ENCODE results near the gene ZNF580. TPM values are rescaled to one million over a fixed set of nuclear protein-coding genes. Genes with fewer than 3 reads are reported as not detected.

The ZNF580 gene
- total and polyA plus RNA-seq, 9 of the 15 experiments (the other 6 are each of a cell fraction or from before 2014, with no cell fraction given), result 2.3 to 47.4 (median 6.0) TPM

DNA sequence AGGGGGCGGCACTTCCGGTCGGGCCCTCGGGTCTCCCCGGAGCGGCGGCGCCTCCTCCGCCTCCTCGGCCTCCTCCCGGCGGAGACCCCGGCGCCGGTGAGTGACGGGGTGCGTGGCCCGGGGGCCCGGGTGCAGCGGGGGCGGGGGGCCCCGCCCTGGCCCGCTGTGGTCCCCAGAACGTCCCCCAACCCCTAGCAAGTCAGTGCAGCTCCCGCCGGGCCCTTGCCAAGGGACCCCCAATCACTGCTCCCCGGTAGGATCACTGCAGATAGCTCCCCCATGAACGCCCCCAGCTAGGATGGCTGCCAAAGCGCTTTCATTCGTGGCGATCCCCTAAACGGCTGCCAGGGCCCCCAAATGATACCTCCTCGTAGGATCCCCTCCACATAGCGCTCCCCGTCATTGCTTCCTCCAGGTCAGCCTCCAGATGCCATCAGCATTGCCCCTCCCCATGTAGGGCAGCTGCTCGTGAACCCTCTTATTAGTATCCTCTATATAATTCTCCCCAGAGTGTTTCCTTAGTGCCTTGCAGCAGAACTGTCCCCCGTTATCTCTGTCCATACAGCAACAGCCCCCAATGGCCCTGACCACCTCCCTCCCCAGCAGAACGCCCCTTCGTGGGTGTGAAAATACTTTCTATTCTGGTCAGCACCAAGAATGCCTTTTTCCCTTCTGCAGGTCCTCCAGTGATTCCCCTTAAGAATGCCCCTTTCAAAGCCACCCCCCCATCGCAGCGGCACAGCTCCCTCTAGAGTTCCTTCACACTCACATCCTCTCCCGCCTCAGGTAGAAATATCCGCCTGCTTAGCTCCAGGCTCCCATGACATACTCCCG lies 34.9 kb upstream of the ZNF580 start, which contains the start of gene ZNF865 (continued):
- TF ChIP-seq, protein P1, sequence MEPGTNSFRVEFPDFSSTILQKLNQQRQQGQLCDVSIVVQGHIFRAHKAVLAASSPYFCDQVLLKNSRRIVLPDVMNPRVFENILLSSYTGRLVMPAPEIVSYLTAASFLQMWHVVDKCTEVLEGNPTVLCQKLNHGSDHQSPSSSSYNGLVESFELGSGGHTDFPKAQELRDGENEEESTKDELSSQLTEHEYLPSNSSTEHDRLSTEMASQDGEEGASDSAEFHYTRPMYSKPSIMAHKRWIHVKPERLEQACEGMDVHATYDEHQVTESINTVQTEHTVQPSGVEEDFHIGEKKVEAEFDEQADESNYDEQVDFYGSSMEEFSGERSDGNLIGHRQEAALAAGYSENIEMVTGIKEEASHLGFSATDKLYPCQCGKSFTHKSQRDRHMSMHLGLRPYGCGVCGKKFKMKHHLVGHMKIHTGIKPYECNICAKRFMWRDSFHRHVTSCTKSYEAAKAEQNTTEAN (CRISPR knock-in tag; IDR thresholded peaks at IDR 0.05), result peak; percentile 69; the same call in 1 of the 2 replicates
- TF ChIP-seq ZBTB17 (CRISPR knock-in tag; IDR thresholded peaks at IDR 0.05) (no peak), CAMTA2 (CRISPR knock-in tag; conservative IDR thresholded peaks at IDR 0.05) (no peak), CTBP1 (IDR thresholded peaks at IDR 0.05; ENCODE audit: borderline replicate concordance) (peak; percentile 66), ARHGAP35 (IDR thresholded peaks at IDR 0.05; ENCODE audit: partially characterized antibody) (no peak), ZEB2 (IDR thresholded peaks at IDR 0.05) (peak; percentile 58; the same call in 1 of the 2 replicates), ZNF347 (CRISPR knock-in tag; IDR thresholded peaks at IDR 0.05; ENCODE audit: low read depth) (no peak), HNRNPK (IDR thresholded peaks at IDR 0.05; ENCODE audit: low read depth, low read length, poor library complexity, severe bottlenecking) (no peak), MCM5 (IDR thresholded peaks at IDR 0.05; ENCODE audit: low read depth) (no peak)
- TF ChIP-seq, protein P2, sequence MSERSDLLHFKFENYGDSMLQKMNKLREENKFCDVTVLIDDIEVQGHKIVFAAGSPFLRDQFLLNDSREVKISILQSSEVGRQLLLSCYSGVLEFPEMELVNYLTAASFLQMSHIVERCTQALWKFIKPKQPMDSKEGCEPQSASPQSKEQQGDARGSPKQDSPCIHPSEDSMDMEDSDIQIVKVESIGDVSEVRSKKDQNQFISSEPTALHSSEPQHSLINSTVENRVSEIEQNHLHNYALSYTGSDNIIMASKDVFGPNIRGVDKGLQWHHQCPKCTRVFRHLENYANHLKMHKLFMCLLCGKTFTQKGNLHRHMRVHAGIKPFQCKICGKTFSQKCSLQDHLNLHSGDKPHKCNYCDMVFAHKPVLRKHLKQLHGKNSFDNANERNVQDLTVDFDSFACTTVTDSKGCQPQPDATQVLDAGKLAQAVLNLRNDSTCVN (CRISPR knock-in tag; IDR thresholded peaks at IDR 0.05), result no peak
- TF ChIP-seq, protein P3, sequence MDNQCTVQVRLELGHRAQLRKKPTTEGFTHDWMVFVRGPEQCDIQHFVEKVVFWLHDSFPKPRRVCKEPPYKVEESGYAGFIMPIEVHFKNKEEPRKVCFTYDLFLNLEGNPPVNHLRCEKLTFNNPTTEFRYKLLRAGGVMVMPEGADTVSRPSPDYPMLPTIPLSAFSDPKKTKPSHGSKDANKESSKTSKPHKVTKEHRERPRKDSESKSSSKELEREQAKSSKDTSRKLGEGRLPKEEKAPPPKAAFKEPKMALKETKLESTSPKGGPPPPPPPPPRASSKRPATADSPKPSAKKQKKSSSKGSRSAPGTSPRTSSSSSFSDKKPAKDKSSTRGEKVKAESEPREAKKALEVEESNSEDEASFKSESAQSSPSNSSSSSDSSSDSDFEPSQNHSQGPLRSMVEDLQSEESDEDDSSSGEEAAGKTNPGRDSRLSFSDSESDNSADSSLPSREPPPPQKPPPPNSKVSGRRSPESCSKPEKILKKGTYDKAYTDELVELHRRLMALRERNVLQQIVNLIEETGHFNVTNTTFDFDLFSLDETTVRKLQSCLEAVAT (IDR thresholded peaks at IDR 0.05), result 0 out of 4 replicates have a peak, but pooled peaks of 1 of the 2 experiments have one; percentile 51
- TF ChIP-seq, protein P4, sequence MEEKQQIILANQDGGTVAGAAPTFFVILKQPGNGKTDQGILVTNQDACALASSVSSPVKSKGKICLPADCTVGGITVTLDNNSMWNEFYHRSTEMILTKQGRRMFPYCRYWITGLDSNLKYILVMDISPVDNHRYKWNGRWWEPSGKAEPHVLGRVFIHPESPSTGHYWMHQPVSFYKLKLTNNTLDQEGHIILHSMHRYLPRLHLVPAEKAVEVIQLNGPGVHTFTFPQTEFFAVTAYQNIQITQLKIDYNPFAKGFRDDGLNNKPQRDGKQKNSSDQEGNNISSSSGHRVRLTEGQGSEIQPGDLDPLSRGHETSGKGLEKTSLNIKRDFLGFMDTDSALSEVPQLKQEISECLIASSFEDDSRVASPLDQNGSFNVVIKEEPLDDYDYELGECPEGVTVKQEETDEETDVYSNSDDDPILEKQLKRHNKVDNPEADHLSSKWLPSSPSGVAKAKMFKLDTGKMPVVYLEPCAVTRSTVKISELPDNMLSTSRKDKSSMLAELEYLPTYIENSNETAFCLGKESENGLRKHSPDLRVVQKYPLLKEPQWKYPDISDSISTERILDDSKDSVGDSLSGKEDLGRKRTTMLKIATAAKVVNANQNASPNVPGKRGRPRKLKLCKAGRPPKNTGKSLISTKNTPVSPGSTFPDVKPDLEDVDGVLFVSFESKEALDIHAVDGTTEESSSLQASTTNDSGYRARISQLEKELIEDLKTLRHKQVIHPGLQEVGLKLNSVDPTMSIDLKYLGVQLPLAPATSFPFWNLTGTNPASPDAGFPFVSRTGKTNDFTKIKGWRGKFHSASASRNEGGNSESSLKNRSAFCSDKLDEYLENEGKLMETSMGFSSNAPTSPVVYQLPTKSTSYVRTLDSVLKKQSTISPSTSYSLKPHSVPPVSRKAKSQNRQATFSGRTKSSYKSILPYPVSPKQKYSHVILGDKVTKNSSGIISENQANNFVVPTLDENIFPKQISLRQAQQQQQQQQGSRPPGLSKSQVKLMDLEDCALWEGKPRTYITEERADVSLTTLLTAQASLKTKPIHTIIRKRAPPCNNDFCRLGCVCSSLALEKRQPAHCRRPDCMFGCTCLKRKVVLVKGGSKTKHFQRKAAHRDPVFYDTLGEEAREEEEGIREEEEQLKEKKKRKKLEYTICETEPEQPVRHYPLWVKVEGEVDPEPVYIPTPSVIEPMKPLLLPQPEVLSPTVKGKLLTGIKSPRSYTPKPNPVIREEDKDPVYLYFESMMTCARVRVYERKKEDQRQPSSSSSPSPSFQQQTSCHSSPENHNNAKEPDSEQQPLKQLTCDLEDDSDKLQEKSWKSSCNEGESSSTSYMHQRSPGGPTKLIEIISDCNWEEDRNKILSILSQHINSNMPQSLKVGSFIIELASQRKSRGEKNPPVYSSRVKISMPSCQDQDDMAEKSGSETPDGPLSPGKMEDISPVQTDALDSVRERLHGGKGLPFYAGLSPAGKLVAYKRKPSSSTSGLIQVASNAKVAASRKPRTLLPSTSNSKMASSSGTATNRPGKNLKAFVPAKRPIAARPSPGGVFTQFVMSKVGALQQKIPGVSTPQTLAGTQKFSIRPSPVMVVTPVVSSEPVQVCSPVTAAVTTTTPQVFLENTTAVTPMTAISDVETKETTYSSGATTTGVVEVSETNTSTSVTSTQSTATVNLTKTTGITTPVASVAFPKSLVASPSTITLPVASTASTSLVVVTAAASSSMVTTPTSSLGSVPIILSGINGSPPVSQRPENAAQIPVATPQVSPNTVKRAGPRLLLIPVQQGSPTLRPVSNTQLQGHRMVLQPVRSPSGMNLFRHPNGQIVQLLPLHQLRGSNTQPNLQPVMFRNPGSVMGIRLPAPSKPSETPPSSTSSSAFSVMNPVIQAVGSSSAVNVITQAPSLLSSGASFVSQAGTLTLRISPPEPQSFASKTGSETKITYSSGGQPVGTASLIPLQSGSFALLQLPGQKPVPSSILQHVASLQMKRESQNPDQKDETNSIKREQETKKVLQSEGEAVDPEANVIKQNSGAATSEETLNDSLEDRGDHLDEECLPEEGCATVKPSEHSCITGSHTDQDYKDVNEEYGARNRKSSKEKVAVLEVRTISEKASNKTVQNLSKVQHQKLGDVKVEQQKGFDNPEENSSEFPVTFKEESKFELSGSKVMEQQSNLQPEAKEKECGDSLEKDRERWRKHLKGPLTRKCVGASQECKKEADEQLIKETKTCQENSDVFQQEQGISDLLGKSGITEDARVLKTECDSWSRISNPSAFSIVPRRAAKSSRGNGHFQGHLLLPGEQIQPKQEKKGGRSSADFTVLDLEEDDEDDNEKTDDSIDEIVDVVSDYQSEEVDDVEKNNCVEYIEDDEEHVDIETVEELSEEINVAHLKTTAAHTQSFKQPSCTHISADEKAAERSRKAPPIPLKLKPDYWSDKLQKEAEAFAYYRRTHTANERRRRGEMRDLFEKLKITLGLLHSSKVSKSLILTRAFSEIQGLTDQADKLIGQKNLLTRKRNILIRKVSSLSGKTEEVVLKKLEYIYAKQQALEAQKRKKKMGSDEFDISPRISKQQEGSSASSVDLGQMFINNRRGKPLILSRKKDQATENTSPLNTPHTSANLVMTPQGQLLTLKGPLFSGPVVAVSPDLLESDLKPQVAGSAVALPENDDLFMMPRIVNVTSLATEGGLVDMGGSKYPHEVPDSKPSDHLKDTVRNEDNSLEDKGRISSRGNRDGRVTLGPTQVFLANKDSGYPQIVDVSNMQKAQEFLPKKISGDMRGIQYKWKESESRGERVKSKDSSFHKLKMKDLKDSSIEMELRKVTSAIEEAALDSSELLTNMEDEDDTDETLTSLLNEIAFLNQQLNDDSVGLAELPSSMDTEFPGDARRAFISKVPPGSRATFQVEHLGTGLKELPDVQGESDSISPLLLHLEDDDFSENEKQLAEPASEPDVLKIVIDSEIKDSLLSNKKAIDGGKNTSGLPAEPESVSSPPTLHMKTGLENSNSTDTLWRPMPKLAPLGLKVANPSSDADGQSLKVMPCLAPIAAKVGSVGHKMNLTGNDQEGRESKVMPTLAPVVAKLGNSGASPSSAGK (IDR thresholded peaks at IDR 0.05), result no peak
